ENCODE results near the gene ASF1A. TPM values are rescaled to one million over a fixed set of nuclear protein-coding genes. Genes with fewer than 3 reads are reported as not detected.

The ASF1A gene
- total RNA-seq, 2 donors from 2014 or later, result 6.3 to 7.8 TPM

DNA sequence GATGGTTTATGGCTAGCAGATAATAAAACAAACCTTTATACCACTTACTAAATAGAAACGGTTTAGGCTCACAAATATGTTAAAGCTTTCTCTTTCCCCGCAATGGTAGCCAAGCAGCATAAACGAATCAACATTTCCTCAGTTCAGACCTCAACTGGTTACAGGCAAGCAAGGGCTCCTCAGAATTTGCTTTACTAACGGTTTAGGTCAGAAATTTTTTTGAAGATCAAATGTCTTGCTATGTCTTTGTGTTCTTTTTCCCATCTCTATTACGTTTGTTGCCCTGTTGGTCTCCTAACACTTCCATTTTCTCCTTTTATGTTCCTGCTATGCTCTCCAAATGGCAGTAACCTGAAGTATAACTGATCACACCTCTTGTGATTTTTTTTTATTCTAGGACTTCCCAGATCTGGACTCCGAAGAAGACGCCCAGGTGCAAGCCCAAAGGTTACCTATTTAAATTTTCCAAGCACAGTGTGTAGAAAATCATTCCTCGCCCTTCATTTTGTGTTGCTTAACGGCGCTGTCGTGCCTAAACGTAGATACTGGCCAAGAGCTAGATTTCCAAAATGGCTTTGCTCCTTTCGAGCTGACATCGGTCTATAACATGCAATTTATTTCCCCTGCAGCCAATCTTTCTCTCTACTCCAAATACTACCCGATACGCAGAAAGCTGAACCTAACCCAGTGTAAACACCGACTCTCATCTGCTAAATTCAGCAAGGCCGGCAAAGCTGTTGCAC, 717 bp upstream of the ASF1A start:
- H3K27ac ChIP-seq, result peak overlapping the region; percentile 57 to 97 (median 88)
- H3K4me1 ChIP-seq, result peaks cover 21% of the 10 kb centered on the region
- no peaks in the 10 kb centered on the region for H3K9me3 ChIP-seq
- peak; percentile 41 to 60 (median 49) for DNase-seq
- intact Hi-C loops (cut with DNase I), result no loop called here
- H3K4me3 ChIP-seq, result peak overlapping the region; percentile 17 to 52
- H3K27me3 ChIP-seq, result no peaks in the 10 kb centered on the region
- peak in 1 of 3 donors; percentile 27 for TF ChIP-seq POLR2A (IDR thresholded peaks at IDR 0.05)
- TF ChIP-seq, protein P1, sequence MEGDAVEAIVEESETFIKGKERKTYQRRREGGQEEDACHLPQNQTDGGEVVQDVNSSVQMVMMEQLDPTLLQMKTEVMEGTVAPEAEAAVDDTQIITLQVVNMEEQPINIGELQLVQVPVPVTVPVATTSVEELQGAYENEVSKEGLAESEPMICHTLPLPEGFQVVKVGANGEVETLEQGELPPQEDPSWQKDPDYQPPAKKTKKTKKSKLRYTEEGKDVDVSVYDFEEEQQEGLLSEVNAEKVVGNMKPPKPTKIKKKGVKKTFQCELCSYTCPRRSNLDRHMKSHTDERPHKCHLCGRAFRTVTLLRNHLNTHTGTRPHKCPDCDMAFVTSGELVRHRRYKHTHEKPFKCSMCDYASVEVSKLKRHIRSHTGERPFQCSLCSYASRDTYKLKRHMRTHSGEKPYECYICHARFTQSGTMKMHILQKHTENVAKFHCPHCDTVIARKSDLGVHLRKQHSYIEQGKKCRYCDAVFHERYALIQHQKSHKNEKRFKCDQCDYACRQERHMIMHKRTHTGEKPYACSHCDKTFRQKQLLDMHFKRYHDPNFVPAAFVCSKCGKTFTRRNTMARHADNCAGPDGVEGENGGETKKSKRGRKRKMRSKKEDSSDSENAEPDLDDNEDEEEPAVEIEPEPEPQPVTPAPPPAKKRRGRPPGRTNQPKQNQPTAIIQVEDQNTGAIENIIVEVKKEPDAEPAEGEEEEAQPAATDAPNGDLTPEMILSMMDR (IDR thresholded peaks at IDR 0.05), result no peak
- no peaks in the 10 kb centered on the region for H3K36me3 ChIP-seq (replicated peaks in 1 of 2; ENCODE audit: insufficient read depth in 1 of 2, low read depth in 2 of 2)
- 1% methylated on average over 18 of the region's 18 CpGs for WGBS, 2 donors
- peak; percentile 51 for ATAC-seq

- intact Hi-C loops (cut with DNase I), result no loop called here
- no peaks in the 10 kb centered on the region for H3K9me3 ChIP-seq
- peaks cover 21% of the 10 kb centered on the region for H3K4me1 ChIP-seq
- peak overlapping the region; percentile 67 to 75 for H3K4me3 ChIP-seq
- H3K36me3 ChIP-seq (replicated peaks in 1 of 2; ENCODE audit: insufficient read depth in 1 of 2, low read depth in 2 of 2), result peaks cover 0 to 1% of the 10 kb centered on the region in 2 donors
- no peaks in the 10 kb centered on the region for H3K27me3 ChIP-seq
- 0% methylated on average over 10 to 89 of the region's 102 CpGs for WGBS, 2 donors
- H3K27ac ChIP-seq, result peak overlapping the region; percentile 88 to 97 (median 94)
- TF ChIP-seq, protein P1 (IDR thresholded peaks at IDR 0.05), result peak in 1 of 7 experiments; percentile 40
- peak in 2 of 3 donors; percentile 42 to 49 for TF ChIP-seq POLR2A (IDR thresholded peaks at IDR 0.05)
- ATAC-seq, result peak; percentile 49
- DNase-seq, result peak; percentile 56 to 69 (median 62)
These were observed 691 bp downstream of the ASF1A start for GRCh38 chr6:118894425-118895260.

GRCh38 chr6:118895261-118895560, 1.3 kb downstream of the ASF1A start:
- no peak for TF ChIP-seq POLR2A (IDR thresholded peaks at IDR 0.05)
- TF ChIP-seq, protein P1 (IDR thresholded peaks at IDR 0.05), result no peak
- DNase-seq (no peak), ATAC-seq (no peak)
- H3K36me3 ChIP-seq (replicated peaks in 1 of 2; ENCODE audit: insufficient read depth in 1 of 2, low read depth in 2 of 2), result peaks cover 0 to 1% of the 10 kb centered on the region in 2 donors
- no peaks in the 10 kb centered on the region for H3K27me3 ChIP-seq
- peaks cover 25% of the 10 kb centered on the region for H3K4me1 ChIP-seq
- H3K4me3 ChIP-seq, result peak overlapping the region in 1 of 2 donors; percentile 75
- intact Hi-C loops (cut with DNase I), result no loop called here
- 1% methylated on average over 11 of the region's 11 CpGs for WGBS, 2 donors
- no peaks in the 10 kb centered on the region for H3K9me3 ChIP-seq
- H3K27ac ChIP-seq, result peak overlapping the region; percentile 88 to 97 (median 94)

DNA sequence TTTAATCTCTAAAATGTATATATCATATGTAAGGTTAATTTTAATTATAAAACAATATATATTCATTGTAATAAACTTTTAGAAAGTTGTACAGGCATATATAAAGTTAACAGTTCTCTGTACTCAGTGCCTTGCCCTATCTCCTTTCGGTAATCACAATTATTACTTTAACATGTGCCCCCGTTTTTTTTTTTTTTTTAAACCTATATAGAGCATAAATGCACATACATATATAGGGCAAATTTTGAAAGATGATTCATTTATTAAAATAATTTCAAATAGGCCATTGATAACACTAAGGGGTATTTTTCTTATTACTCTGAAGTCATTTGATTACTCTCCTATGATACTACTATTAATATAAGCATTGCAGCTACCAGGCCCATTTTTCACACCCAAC, 1.9 kb downstream of the ASF1A start:
- intact Hi-C loops (cut with DNase I), result no loop called here
- Histone ChIP-seq H3K36me3 (replicated peaks in 1 of 2; ENCODE audit: insufficient read depth in 1 of 2, low read depth in 2 of 2) (peaks cover 0 to 1% of the 10 kb centered on the region in 2 donors), H3K4me1 (peaks cover 32% of the 10 kb centered on the region), H3K27me3 (no peaks in the 10 kb centered on the region), H3K27ac (no peak overlapping the region), H3K9me3 (no peaks in the 10 kb centered on the region), H3K4me3 (no peak overlapping the region)
- TF ChIP-seq, protein P1 (IDR thresholded peaks at IDR 0.05), result no peak
- TF ChIP-seq POLR2A (IDR thresholded peaks at IDR 0.05), result no peak
- DNase-seq (no peak), ATAC-seq (no peak)
- WGBS, 2 donors, result 38 to 39% methylated on average over 2 of the region's 2 CpGs

Measured in body of pancreas (tissue), 4 donors.